ENCODE data around the gene CDC123.
"Not testable (repeated sequence)": the region's sequence is repeated elsewhere in the genome, so short reads cannot be mapped to it uniquely, and the experiment has no call there.

DNA sequence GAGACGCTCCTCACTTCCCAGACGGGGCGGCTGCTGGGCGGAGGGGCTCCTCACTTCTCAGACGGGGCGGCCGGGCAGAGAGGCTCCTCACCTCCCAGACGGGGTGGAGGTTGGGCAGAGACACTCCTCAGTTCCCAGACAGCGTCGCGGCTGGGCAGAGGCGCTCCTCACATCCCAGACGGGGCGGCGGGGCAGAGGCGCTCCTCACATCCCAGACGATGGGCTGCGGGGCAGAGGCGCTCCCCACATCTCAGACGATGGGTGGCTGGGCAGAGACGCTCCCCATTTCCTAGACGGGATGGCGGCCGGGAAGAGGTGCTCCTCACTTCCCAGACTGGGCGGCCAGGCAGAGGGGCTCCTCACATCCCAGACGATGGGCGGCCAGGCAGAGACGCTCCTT lies 30.4 kb downstream of the CDC123 start:
- TF ChIP-seq CTCF, POLR2A, EP300 (IDR thresholded peaks at IDR 0.05): not testable (repeated sequence)

All from ovary (tissue), 3 donors.